Stimulated activated effector memory CD8-positive, alpha-beta T cell treated with anti-CD3 and anti-CD28 coated beads, Interleukin-12 subunit alpha, Interleukin-12 subunit beta, amount 100 ng/mL, for 72 hours (primary cell): Measurements from ENCODE around the gene STIM1.
A peak's percentile ranks its signal among the peaks of the same experiment; 100 is the strongest.
"Not testable (repeated sequence)": the region's sequence is repeated elsewhere in the genome, so short reads cannot be mapped to it uniquely, and the experiment has no call there.

Experiments used
- ATAC-seq: fragments of 150-1000 bp; cut with Tn5 transposase; 2 replicates; pipeline ENCODE4 v1.10.0; 2021
- DNase-seq, 2 donors: peaks; one replicate each; pipeline ENCODE4 v3.0.0; 2021 to 2022; ENCODE audit warnings: low spot score in 2 of 2
- H3K27ac Mint-ChIP-seq: one replicate; pipeline ENCODE4 v1.8.0; 2022; ENCODE audit warnings: mild to moderate bottlenecking, mixed read lengths
- H3K36me3 Mint-ChIP-seq: one replicate; pipeline ENCODE4 v1.8.0; 2022; ENCODE audit warnings: mild to moderate bottlenecking, mixed read lengths
- H3K4me1 Mint-ChIP-seq: one replicate; pipeline ENCODE4 v1.8.0; 2022; ENCODE audit warnings: mixed read lengths
- H3K4me3 Mint-ChIP-seq: one replicate; pipeline ENCODE4 v1.8.0; 2022; ENCODE audit warnings: mild to moderate bottlenecking, mixed read lengths
- H3K9me3 Mint-ChIP-seq: one replicate; pipeline ENCODE4 v1.8.0; 2022; ENCODE audit warnings: mixed read lengths

The STIM1 gene

DNA sequence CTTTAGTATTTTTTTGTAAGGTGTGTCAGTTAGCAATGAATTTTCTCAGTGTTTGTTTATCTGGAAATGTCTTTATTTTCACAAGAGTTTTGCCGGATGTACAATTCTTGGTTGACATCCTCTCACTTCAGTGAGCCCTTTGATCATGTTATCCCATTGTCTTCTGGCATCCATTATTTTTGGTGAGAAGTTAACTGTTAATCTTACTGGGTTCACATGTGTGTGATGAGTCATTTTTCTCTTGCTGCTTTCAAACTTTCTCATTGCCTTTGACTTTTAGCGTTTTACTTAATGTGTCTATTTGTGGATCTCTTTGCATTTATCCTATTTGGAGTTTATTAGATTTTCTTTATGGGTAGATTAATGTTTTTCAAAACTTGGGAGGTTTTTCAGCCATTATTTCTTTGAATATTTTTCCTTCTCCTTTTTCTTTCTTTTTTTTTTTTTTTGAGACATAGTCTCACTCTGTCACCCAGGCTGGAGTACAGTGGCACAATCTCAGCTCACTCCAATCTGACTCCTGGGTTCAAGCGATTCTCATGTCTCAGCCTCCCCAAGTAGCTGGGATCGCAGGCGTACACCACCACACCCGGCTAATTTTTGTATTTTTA lies 138.7 kb downstream of the STIM1 start:
- no peak overlapping the region for H3K27ac Mint-ChIP-seq
- no peak for DNase-seq

DNA sequence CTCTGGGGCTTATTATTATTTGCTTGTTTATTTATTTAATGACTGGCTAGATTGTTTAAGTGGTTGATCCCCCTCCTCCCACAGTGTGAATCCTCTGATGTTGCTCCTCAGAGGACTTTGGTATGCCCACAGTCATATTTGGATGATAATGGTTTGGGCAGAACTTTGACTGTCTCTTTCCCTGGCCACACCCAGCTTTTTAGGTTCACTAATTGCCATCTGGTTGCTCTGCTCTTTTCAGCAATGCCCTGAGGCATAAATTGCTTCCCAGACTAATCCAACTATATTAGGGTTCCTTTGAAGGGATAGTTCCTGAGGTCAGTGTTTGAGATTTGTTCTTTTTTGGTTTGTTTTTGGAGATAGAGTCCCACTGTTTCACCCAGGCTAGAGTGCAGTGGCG lies 139.8 kb downstream of the STIM1 start:
- no peak for ATAC-seq
- H3K9me3 Mint-ChIP-seq = peaks cover 5% of the 10 kb centered on the region
- H3K4me1 Mint-ChIP-seq = peaks cover 54% of the 10 kb centered on the region
- DNase-seq = no peak
- H3K27ac Mint-ChIP-seq = no peak overlapping the region
- H3K36me3 Mint-ChIP-seq = no peaks in the 10 kb centered on the region
- H3K4me3 Mint-ChIP-seq = no peak overlapping the region

More for the DNA sequence above, 138.7 kb downstream of the STIM1 start:
- Mint-ChIP-seq H3K4me1 (peaks cover 54% of the 10 kb centered on the region), H3K36me3 (no peaks in the 10 kb centered on the region), H3K4me3 (no peak overlapping the region), H3K9me3 (peaks cover 5% of the 10 kb centered on the region)
- no peak for ATAC-seq

DNA sequence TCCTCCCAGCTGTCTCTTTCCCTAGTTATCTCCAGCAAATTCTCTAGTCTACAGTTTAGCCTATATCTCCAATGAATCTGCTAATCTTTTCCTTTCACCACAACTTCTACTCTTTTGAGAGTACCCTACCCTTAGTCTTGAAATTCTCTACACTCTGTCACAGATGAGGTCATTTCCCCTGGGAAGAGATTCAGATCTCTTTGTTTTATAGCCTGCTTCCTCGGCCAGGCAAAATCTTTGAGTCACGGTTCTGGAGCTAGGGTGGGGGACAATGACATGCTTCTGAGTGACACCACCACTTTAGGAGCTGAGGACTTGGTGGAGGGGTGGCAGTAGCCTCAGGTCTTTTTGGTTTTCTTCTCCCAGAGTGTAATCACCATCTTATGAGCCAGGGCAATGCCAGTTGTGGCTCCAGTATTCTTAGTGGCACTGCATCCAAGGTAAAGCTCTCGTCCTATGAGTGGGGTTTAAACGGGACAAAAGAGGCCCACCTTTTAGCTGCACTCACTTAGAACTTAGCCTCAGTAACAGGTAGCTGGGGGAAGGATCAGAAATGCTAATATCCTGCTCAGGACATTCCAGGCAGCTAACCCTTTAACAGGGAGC lies 140.6 kb downstream of the STIM1 start:
- Mint-ChIP-seq H3K4me1 (peaks cover 47% of the 10 kb centered on the region), H3K9me3 (peaks cover 5% of the 10 kb centered on the region), H3K4me3 (no peak overlapping the region), H3K27ac (peak overlapping the region; percentile 70), H3K36me3 (no peaks in the 10 kb centered on the region)
- DNase-seq = no peak
- no peak for ATAC-seq

DNA sequence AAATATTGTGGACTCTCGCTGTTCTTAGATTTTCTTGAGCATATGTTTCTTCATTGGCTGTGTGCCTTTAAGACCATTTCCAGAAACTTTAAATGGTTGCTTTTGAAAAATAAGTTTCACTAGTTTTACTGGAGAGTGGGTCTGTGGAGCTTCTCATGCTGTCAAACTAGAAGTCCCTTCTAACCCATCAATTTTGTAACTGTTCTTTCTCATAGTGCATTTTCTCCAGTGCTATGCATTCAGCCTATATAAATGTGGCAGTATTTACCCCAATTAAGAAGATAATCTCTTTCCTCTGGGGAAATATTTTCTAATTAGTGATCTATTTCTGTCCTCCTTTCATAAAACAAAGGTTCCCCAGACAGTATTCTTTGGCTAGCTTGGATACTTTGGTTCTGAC lies 141.2 kb downstream of the STIM1 start:
- H3K36me3 Mint-ChIP-seq = no peaks in the 10 kb centered on the region

DNA sequence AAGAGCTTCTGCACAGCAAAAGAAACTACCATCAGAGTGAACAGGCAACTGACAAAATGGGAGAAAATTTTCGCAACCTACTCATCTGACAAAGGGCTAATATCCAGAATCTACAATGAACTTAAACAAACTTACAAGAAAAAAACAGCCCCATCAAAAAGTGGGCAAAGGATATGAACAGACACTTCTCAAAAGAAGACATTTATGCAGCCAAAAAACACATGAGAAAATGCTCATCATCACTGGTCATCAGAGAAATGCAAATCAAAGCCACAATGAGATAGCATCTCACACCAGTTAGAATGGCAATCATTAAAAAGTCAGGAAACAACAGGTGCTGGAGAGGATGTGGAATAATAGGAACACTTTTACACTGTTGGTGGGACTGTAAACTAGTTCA lies 149.3 kb downstream of the STIM1 start:
- not testable (repeated sequence) for H3K27ac Mint-ChIP-seq

More for the DNA sequence above, 141.2 kb downstream of the STIM1 start:
- H3K4me1 Mint-ChIP-seq = peaks cover 44% of the 10 kb centered on the region
- peaks cover 5% of the 10 kb centered on the region for H3K9me3 Mint-ChIP-seq
- DNase-seq (no peak), ATAC-seq (no peak)
- H3K27ac Mint-ChIP-seq = no peak overlapping the region
- no peak overlapping the region for H3K4me3 Mint-ChIP-seq

DNA sequence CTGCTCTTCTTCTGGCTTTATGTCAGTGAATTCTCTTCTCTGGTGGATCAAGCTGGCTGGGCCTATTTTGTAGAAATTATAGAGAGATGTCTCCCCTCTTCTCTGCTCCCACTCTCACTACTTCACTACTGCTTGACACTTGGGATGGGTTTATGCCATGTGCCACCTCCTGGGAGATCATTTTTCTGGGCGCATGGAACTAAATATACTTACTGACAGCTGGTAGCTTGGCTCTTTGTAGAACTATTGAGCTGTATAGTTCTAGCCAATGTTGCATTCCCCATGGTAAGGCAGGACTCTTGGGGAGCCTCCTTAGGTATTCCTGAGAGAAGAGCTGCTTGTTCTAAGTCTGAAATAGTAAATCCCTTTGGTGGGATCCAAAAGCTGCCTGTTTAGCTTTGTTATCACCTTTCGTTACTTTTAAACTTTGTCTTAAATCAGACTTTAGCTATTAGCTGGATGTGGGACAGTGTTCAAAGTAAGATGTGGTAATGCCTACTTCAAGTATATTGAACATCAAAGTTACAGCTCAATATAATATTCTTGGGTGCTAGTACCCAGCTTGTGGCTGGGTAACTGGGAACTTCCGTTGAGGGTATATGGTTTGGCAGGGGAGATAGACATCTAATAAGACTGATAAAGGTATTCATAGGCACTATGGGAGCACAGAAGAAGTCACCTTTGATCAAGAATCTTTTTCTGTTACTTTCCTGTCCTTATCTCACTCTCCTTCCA lies 151.6 kb downstream of the STIM1 start:
- Mint-ChIP-seq H3K27ac (peak overlapping the region; percentile 69), H3K4me1 (peaks cover 23% of the 10 kb centered on the region), H3K9me3 (peaks cover 2% of the 10 kb centered on the region), H3K36me3 (no peaks in the 10 kb centered on the region), H3K4me3 (no peak overlapping the region)
- ATAC-seq (no peak), DNase-seq (no peak)

More for the DNA sequence above, 149.3 kb downstream of the STIM1 start:
- not testable (repeated sequence) for DNase-seq, ATAC-seq, H3K36me3 Mint-ChIP-seq, H3K9me3 Mint-ChIP-seq, H3K4me3 Mint-ChIP-seq
- peaks cover 21% of the 10 kb centered on the region for H3K4me1 Mint-ChIP-seq

DNA sequence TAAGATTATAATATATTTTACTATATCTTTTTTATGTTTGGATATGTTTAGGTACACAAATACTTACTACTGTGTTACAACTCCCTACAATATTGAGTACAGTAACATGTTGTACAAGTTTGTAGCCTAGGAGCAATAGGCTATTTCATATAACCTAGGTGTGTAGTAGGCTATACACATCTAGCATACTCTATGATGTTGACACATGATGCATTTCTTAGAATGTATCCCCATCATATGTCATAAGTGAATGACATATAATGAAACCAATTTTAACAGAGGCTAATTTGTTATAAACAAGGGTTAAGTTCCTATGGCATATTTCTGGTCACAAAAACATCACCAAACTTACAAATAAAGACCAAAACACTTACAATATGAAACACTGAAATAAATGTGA lies 152.7 kb downstream of the STIM1 start:
- Mint-ChIP-seq H3K27ac (no peak overlapping the region), H3K9me3 (peaks cover 2% of the 10 kb centered on the region), H3K36me3 (no peaks in the 10 kb centered on the region), H3K4me1 (peaks cover 31% of the 10 kb centered on the region), H3K4me3 (no peak overlapping the region)
- peak; percentile 55 for ATAC-seq
- no peak for DNase-seq

DNA sequence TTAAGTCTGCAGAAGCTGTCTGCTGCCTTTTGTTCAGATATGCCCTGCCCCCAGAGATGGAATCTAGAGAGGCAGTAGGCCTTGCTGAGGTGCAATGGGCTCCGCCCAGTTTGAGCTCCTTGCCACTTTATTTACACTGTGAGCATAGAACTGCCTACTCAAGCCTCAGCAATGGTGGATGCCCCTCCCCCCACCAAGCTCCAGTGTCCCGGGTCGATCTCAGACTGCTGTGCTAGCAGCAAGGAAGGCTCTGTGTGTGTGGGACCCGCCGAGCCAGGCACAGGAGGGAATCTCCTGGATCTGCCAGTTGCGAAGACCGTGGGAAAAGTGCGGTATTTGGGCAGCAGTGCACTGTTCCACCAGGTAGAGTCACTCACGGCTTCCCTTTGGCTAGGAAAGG lies 161.1 kb downstream of the STIM1 start:
- not testable (repeated sequence) for ATAC-seq, DNase-seq, H3K9me3 Mint-ChIP-seq, H3K4me3 Mint-ChIP-seq
- H3K27ac Mint-ChIP-seq = peak overlapping the region; percentile 38
- peaks cover 11% of the 10 kb centered on the region for H3K36me3 Mint-ChIP-seq
- H3K4me1 Mint-ChIP-seq = peaks cover 74% of the 10 kb centered on the region

DNA sequence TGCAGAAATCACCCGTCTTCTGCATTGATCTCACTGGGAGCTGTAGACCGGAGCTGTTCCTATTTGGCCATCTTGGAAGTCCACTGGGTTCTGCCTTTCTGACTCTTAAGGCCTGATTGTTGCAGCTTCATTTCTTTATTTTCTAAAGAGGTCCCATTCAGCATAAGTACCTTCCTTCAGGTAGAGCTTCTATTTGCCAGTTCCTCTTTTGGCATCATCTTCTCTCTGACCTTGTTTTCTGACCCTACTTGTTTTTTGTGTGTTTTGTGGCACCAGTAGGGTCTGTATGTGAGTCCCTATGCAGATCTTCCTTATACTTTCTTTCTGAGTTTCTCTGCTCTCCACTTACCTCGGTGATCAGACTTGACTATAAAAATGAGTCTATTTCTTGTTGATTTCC lies 161.7 kb downstream of the STIM1 start:
- Mint-ChIP-seq H3K27ac (peak overlapping the region; percentile 5), H3K36me3 (peaks cover 11% of the 10 kb centered on the region), H3K4me3 (no peak overlapping the region), H3K9me3 (no peaks in the 10 kb centered on the region), H3K4me1 (peaks cover 73% of the 10 kb centered on the region)
- DNase-seq (no peak), ATAC-seq (no peak)

DNA sequence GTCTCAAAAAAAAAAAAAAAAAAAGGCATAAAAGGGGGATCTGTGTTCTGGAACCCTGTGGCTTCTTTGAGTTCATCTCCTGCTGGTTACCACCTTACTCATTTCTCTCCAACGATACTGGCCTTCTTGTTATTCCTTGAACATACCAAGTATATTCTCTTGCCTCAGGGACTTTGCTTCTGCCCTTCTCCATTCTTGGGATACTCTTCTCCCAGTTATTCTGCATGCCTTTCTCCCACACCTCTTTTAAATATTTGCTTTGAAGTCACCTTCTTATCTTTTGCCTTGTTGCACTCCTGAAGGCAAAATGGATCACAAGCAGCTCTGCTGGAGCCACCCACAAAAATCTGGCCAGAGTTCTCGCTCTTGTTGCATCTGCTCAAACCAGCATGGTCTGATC lies 163.2 kb downstream of the STIM1 start:
- ATAC-seq (no peak), DNase-seq (no peak)
- no peak overlapping the region for H3K4me3 Mint-ChIP-seq
- H3K36me3 Mint-ChIP-seq = peaks cover 11% of the 10 kb centered on the region
- H3K27ac Mint-ChIP-seq = no peak overlapping the region
- H3K9me3 Mint-ChIP-seq = no peaks in the 10 kb centered on the region
- H3K4me1 Mint-ChIP-seq = peaks cover 70% of the 10 kb centered on the region

DNA sequence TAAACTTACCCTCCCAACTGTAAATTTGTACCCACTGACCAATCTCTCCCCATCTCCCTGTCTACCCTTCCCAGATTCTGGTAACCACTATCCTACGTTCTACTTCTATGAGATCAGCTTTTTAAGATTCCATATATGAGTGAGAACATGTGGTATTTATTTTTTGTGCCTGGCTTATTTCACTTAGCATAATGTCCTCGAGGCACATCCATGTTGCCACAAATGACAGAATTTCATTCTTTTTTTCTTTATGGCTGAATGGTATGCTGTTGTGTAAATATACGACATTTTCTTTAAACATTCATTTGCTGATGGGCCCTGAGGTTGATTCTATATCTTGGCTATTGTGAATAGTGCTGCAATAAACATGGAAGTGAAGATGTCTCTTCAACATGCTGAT lies 164.4 kb downstream of the STIM1 start:
- Mint-ChIP-seq H3K36me3 (peaks cover 19% of the 10 kb centered on the region), H3K4me1 (peaks cover 62% of the 10 kb centered on the region)

DNA sequence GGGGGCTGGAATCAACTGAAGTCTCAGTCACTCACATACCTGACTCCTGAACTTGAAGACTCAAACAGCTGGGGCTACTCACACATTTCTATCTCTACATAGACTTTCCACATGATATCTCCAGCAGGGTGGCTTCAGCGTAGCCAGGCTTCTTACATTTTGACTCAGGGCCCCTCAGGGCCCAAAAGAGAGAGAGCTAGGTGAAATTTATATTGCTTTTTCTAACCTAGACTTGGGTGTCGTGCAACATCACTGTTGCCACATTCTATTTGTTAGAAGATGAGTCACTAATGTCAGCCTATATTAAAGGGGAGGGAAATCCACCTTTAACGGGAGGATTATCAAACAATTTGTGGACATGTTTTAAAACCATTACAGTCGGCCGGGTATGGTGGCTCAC lies 167.2 kb downstream of the STIM1 start:
- no peak for ATAC-seq
- peaks cover 37% of the 10 kb centered on the region for H3K4me1 Mint-ChIP-seq
- peaks cover 27% of the 10 kb centered on the region for H3K36me3 Mint-ChIP-seq
- H3K27ac Mint-ChIP-seq = no peak overlapping the region
- no peak overlapping the region for H3K4me3 Mint-ChIP-seq
- no peak for DNase-seq
- no peaks in the 10 kb centered on the region for H3K9me3 Mint-ChIP-seq

More for the DNA sequence above, 164.4 kb downstream of the STIM1 start:
- no peak overlapping the region for H3K27ac Mint-ChIP-seq
- DNase-seq = no peak
- no peak for ATAC-seq
- no peak overlapping the region for H3K4me3 Mint-ChIP-seq
- H3K9me3 Mint-ChIP-seq = no peaks in the 10 kb centered on the region

DNA sequence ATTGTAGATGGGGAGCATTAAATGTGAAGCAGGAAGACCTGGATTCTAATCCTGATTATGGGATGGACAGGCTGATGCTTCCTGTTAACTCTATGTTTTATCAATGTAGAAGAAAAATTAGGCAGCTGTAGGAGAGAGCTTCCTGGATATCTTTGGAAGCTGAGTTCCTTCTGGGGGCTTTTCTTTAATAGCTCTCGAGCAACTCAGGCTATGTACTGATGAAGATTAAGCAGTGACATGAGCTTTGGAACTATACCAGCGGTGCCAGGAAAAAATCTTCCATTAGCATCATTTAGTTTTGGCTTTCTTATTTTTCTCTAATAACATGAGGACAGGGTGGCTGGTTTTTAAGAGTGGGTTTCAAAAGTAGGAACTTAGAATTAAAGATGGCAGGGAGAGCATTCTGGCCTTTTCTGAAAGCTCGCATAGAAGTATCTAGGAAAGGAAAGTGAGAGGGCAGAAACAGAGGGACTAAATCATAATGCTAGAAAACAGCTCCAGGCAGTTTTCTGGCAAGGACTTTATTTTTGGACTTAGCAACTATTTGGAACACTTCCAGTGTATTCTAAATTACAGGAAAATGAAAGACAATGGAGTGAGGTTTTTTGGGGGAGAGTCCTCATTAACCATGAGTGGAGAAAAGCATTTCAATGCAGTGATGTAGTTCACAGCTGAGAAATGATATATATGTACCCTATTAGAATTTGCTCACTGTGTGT lies 169.9 kb downstream of the STIM1 start:
- no peak for ATAC-seq
- no peak for DNase-seq
- H3K27ac Mint-ChIP-seq = peak overlapping the region; percentile 78

DNA sequence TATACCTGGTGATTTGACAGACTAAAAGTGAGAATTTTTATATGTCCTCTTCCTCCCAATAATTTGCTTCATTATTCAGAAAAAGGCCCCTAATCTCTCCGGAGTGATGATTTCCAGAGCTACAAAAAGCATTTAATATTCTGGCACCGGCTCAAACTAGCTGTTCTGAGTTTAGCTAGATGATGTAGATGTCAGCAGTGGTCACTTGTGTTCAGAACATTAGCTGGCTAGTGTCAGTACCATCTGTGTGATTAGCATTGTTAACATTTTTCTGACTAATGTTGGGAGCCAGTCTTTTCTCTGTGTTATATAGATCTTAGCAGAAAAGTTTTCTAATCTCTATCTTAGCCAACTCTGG lies 170.5 kb downstream of the STIM1 start:
- Mint-ChIP-seq H3K36me3 (peaks cover 17% of the 10 kb centered on the region), H3K27ac (peak overlapping the region; percentile 78)

More for the DNA sequence above, 169.9 kb downstream of the STIM1 start:
- Mint-ChIP-seq H3K9me3 (no peaks in the 10 kb centered on the region), H3K4me3 (no peak overlapping the region), H3K36me3 (peaks cover 22% of the 10 kb centered on the region), H3K4me1 (peaks cover 22% of the 10 kb centered on the region)

DNA sequence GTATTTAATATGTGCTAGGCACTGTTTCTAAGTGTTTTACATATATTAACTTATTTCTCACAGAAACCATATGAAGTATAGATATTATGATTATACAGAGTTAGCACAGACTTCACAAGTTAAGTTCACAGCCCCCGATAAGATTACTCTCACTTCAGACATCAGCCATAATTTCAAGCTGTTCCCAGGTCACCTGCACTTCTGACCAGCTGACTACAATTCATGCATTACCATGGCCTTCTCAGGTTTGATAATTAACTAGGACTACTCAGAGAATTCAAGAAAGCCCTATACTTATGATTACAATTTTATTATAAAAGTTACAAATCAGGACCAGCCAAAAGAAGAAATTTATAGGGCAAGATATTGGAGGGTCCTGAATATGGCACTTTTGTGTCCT lies 170.9 kb downstream of the STIM1 start:
- Mint-ChIP-seq H3K9me3 (no peaks in the 10 kb centered on the region), H3K27ac (no peak overlapping the region), H3K36me3 (peaks cover 16% of the 10 kb centered on the region), H3K4me1 (peaks cover 12% of the 10 kb centered on the region), H3K4me3 (no peak overlapping the region)
- DNase-seq = no peak
- ATAC-seq = no peak

More for the DNA sequence above, 170.5 kb downstream of the STIM1 start:
- peaks cover 17% of the 10 kb centered on the region for H3K4me1 Mint-ChIP-seq
- DNase-seq (no peak), ATAC-seq (no peak)
- no peak overlapping the region for H3K4me3 Mint-ChIP-seq
- no peaks in the 10 kb centered on the region for H3K9me3 Mint-ChIP-seq
